Occipital lobe (tissue), 2 donors: Measurements from ENCODE around the gene OSBPL9. TPM values are rescaled to one million over a fixed set of nuclear protein-coding genes. Genes with fewer than 3 reads are reported as not detected.

Source experiments
- DNase-seq: peaks from one replicate; lab custom pipeline; 2025; lab: John Stamatoyannopoulos, UW
- total RNA-seq: library from RNA; depleted of rRNA; stranded (reverse); fragments of >200 nt; gene quantifications from one replicate; pipeline ENCODE4 v1.2.3, GENCODE V29; 2014

OSBPL9 gene
- total RNA-seq, 1 donor from 2014 or later, result 68.3 TPM

DNA sequence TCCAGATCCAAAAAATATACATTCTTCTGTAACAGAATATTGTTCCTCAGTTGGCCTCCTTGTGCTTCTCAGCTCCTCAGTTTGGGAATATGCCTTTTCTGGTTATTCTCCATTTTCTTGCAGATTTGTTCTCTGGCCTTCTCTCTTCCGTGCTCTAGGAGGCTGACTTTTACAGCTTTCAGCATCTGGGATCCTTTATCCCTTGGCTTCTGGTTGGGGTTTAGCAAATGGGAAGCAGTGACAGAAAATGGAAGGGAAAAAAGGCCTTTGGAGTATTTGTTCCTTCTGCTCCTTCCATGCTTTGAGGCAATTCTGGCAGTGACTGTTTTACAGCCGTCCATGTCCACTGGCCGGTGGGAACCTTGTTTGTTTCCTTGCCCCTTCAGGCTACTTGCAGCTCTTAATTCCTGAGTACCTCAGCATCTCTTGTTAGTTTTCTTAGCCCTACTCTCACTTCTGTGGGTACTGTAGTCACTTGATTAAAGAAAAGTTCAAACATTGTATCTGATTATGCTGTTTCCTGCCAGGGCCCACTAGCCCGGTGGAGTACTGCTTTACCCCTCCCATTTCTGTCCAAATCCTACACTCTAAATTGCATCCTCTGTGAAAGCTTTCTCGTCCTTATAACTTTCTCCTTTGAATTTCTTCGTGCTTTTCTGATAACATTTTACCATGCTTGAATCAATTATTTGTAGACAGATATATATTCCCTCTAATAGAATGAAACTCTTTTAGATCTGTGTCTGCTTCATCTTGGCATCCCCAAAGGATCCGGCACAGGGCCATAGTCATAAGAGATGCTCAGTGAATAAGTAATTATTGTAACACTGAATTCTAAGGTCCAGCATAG, 118.2 kb downstream of the OSBPL9 start:
- no peak for DNase-seq

- no peak for DNase-seq
These were observed 118.9 kb downstream of the OSBPL9 start for GRCh38 chr1:51735746-51736254.

DNA sequence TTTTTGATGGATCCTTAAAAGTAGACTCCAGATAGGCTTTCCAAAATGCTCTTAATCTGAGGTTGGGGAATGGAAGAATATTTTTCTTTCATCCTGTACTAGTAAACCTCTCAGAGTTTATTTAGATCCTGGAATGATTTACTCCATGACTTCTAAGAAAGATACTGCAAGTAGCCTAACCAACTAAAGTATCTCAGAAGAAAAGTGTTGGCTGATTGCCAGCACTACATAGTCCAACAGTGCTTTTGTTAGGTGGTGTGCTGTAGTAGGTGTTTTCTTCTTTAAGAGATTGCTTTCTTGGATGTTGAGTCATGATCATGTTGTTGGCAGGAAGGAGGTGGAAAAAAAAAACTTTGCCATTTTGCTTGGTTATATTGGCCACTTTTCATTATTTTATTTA, 119.8 kb downstream of the OSBPL9 start:
- DNase-seq, result no peak

DNA sequence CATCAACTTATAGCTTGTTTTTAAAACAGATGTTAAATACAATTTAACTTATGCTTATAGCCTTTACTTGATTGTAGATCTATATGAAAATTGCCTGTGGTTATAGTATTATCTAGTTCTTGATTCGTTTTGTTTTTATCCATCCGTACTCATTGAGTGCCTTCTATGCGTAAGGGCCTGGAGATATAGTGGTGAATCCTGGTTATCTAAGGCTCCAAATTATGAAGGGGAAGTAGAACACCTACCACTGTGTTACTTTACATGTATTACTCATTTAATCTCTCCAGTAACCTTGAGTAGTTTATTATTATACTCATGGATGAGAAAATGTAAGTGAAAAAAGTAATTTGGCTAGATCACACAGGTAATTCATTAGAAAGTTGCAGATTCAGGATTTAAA, 121.8 kb downstream of the OSBPL9 start:
- DNase-seq, result no peak

DNA sequence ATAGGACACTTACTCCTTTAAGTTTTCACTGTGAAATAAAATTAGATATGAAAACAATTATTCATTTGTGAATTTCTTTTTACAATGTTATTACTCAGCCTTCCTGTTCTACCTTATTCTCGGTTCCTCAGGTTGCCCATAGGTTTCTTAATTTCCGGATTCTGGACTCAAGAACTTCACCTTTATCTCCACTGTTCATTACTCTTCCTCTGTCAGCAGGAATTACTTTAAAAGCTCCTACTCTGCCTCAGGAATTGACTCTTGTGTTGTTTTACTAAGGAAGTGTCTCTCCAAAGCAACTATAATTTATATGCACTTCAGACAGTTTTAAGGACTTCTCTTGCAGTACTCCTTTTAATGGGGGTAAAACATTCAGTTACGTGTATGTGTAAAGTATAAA, 123.8 kb downstream of the OSBPL9 start:
- DNase-seq, result no peak

DNA sequence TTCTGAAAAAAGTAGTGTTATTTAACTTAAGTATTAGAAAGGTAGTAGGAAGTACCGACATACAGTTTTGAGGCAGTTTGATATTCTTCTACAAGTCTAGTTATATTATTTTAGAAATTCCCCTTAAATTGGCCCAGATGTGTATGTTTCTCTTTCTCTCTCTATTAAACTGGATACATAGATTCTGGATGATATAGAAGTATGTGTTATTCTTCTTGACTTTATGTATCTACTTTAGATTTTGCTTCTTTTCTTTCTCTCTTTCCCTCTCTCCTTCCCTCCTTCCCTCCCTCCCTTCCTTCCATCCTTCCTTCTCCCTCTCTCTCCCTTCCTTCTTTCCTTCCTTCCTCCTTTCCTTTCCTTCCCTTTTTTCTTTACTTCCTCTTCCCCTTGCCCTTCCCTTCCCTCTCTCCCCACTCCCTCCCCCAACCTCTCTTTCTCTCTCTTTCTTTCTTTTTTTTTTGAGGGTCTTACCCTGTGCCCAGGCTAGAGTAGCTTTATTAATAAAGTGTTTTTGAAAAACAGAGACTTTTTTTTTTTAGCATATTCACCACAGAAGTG, 124.3 kb downstream of the OSBPL9 start:
- no peak for DNase-seq

GRCh38 chr1:51744506-51745303, 127.8 kb downstream of the OSBPL9 start:
- DNase-seq, result no peak

DNA sequence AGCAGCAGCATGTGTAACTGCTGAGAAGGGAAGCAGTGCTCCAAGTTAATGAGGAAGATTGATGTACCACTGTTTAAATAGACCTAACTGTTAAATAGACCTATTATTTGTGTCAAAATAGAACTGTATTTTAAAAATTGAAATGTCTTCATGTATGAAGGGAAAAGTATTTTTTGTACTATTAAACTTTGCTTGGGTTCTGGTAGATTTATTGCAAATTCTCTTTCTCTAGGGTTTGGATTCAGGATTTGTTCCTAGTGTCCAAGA, 128.3 kb downstream of the OSBPL9 start:
- no peak for DNase-seq

- no peak for DNase-seq
These were observed 132.3 kb downstream of the OSBPL9 start for GRCh38 chr1:51749151-51749550.

GRCh38 chr1:51750218-51750617, 133.3 kb downstream of the OSBPL9 start:
- DNase-seq, result no peak

- no peak for DNase-seq
These were observed 133.8 kb downstream of the OSBPL9 start for GRCh38 chr1:51750729-51751128.

GRCh38 chr1:51752073-51752948, 135.4 kb downstream of the OSBPL9 start:
- no peak for DNase-seq

DNA sequence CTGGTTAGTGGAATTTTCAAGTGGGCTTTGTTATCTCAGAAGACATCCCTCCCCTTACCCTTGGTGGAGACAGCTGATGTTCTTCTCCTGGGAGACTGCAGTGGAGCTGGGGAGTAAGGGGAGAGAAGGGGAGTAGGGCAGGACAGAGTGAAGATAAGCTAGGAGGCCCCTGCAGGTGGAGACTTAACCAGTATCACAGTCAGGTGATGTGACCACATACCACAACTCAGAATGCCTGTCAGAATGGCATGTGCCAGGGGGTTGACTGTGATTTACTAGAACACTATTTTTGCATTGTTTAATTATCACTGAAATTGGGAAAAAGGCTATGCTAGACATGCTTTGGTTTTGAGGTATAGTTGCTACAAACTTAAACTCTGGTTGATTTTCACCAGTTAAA, 137.1 kb downstream of the OSBPL9 start:
- no peak for DNase-seq

DNA sequence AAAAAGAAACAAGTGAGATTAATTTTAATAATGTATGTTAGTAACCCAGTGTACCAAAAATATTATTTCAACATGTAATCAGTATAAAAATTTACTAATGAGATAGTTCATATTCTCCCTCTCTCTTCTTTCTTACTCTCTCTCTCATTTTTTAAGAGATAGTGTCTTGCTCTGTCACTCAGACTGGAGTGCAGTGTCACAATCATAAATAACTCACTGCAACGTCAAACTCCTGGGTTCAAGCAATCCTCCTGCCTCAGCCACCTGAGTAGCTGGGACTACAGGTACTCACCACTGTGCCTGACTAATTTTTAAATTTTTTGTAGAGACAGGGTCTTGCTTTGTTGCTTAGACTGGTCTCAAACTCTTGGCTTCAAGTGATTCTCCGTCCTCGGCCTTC, 137.8 kb downstream of the OSBPL9 start:
- no peak for DNase-seq

- DNase-seq, result no peak
These were observed 138.5 kb downstream of the OSBPL9 start for GRCh38 chr1:51755437-51755836.

DNA sequence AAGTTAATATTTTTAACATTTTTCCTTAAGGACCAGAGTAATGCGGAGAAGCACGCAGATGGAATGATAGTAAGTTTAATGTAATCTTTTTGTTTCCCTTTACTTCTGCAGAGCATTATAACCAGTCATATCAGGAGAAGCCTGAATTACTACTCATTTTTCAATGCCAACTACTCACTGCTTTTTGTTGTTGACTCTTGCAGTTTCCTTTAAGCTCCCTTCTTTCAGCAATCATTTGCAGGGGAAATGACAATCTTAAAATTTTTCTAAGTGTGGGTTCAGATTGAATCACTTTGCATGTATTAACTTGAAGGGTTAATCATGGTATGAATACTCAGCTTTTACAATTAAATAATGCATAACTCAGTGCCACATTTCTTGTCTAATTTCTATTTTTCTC, 139.4 kb downstream of the OSBPL9 start:
- no peak for DNase-seq

GRCh38 chr1:51758310-51758709, 141.4 kb downstream of the OSBPL9 start:
- no peak for DNase-seq

- no peak for DNase-seq
These were observed 144.0 kb downstream of the OSBPL9 start for GRCh38 chr1:51760872-51761271.

- no peak for DNase-seq
These were observed 144.5 kb downstream of the OSBPL9 start for GRCh38 chr1:51761351-51761750.

- peak; percentile 8 for DNase-seq
These were observed 152.2 kb downstream of the OSBPL9 start for GRCh38 chr1:51768971-51769588.

- no peak for DNase-seq
These were observed 159.5 kb downstream of the OSBPL9 start for GRCh38 chr1:51776408-51776807.
